Tibial artery (tissue), 4 donors: ENCODE measurements around the gene HSP90B1.

Source experiments
- DNase-seq, 2 donors: peaks; one replicate each; pipeline ENCODE4 v3.0.0-alpha.2; 2019
- H3K27ac ChIP-seq, 2 donors: fragments of 200-600 bp; sonication (generic) in 1 of 2; 1 replicate in 1 of 2; 2 replicates in 1 of 2; pipeline ENCODE4 v1.5.1; 2018 to 2019; ENCODE audit warnings: mild to moderate bottlenecking in 1 of 2
- H3K27me3 ChIP-seq, 2 donors: fragments of 200-600 bp; sonication (generic) in 1 of 2; one replicate each; pipeline versions ENCODE4 v1.5.1 to v1.6.0; 2016 to 2019
- H3K36me3 ChIP-seq, 3 donors: fragments of 200-600 bp; sonication (generic) in 2 of 3; one replicate each; pipeline ENCODE4 v1.5.1; 2016 to 2019; ENCODE audit warnings: mild to moderate bottlenecking in 2 of 3
- H3K4me1 ChIP-seq, 4 donors: fragments of 200-600 bp; sonication (generic) in 2 of 4; 1 replicate in 3 of 4; 2 replicates in 1 of 4; pipeline ENCODE4 v1.5.1; 2016 to 2019
- H3K4me3 ChIP-seq, 2 donors: fragments of 200-600 bp; sonication (generic) in 1 of 2; 1 replicate in 1 of 2; 2 replicates in 1 of 2; pipeline ENCODE4 v1.5.1; 2018 to 2019; ENCODE audit warnings: mild to moderate bottlenecking in 2 of 2
- H3K9me3 ChIP-seq, 3 donors: fragments of 200-600 bp; sonication (generic) in 1 of 3; one replicate each; pipeline ENCODE4 v1.5.1; 2016 to 2019
- intact Hi-C: fragments of 100-400 bp; cut with DNase I; formaldehyde crosslinking; loops from one replicate; pipeline ENCODE4 v1.15.0; 2023; ENCODE audit warnings: low total_unique reads
- TF ChIP-seq, protein P1 (sequence below), 2 experiments: fragments of 200-600 bp in 1 of 2; fragments of 450-650 bp in 1 of 2; IDR thresholded peaks; one replicate each; pipeline ENCODE4 v1.5.1; 2017 to 2019; ENCODE audit warnings: antibody characterized with exemption in 2 of 2, mild to moderate bottlenecking in 1 of 2, moderate library complexity in 1 of 2

HSP90B1 gene

GRCh38 chr12:103965255-103965589, 35.0 kb downstream of the HSP90B1 start:
- H3K27me3 ChIP-seq = no peaks in the 10 kb centered on the region
- DNase-seq = no peak
- peak overlapping the region; percentile 94 to 96 for H3K4me3 ChIP-seq
- H3K4me1 ChIP-seq = peaks cover 0 to 53% (median 38%) of the 10 kb centered on the region in 4 donors
- peak overlapping the region; percentile 97 to 98 for H3K27ac ChIP-seq
- H3K36me3 ChIP-seq = peaks cover 0 to 9% (median 0%) of the 10 kb centered on the region in 3 donors
- TF ChIP-seq, protein P1, sequence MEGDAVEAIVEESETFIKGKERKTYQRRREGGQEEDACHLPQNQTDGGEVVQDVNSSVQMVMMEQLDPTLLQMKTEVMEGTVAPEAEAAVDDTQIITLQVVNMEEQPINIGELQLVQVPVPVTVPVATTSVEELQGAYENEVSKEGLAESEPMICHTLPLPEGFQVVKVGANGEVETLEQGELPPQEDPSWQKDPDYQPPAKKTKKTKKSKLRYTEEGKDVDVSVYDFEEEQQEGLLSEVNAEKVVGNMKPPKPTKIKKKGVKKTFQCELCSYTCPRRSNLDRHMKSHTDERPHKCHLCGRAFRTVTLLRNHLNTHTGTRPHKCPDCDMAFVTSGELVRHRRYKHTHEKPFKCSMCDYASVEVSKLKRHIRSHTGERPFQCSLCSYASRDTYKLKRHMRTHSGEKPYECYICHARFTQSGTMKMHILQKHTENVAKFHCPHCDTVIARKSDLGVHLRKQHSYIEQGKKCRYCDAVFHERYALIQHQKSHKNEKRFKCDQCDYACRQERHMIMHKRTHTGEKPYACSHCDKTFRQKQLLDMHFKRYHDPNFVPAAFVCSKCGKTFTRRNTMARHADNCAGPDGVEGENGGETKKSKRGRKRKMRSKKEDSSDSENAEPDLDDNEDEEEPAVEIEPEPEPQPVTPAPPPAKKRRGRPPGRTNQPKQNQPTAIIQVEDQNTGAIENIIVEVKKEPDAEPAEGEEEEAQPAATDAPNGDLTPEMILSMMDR (IDR thresholded peaks at IDR 0.05) = no peak
- no peaks in the 10 kb centered on the region for H3K9me3 ChIP-seq
- intact Hi-C loops = loop anchor here (5.0 to 10.0 kb wide), 3 partner anchors 88 to 140 kb away; partner anchors contain the start of gene HCFC2

- H3K27me3 ChIP-seq = no peaks in the 10 kb centered on the region
- intact Hi-C loops = loop anchor here (5.0 to 10.0 kb wide), 3 partner anchors 89 to 139 kb away; partner anchors contain the start of gene HCFC2
- TF ChIP-seq, protein P1 (IDR thresholded peaks at IDR 0.05) = peak in 1 of 2 experiments; percentile 9
- no peaks in the 10 kb centered on the region for H3K9me3 ChIP-seq
- H3K4me1 ChIP-seq = peaks cover 0 to 56% (median 40%) of the 10 kb centered on the region in 4 donors
- peak; percentile 99 for DNase-seq
- H3K4me3 ChIP-seq = peak within 1 kb of the TSS; percentile 94 to 96
- peaks cover 0 to 9% (median 0%) of the 10 kb centered on the region in 3 donors for H3K36me3 ChIP-seq
- peak within 1 kb of the TSS; percentile 97 to 98 for H3K27ac ChIP-seq
Observed at GRCh38 chr12:103965590-103966504, 35.6 kb downstream of the HSP90B1 start, which contains the start of gene TDG. Gene TDG, plus strand, starts transcription at chr12:103965872. Its CDS starts 166 bp downstream, at chr12:103966038.

GRCh38 chr12:103966736-103967135, 36.5 kb downstream of the HSP90B1 start:
- TF ChIP-seq, protein P1 (IDR thresholded peaks at IDR 0.05) = no peak
- Histone ChIP-seq H3K4me1 (peaks cover 0 to 63% (median 40%) of the 10 kb centered on the region in 4 donors), H3K27me3 (no peaks in the 10 kb centered on the region), H3K9me3 (no peaks in the 10 kb centered on the region), H3K27ac (peak overlapping the region; percentile 97 to 98), H3K36me3 (peaks cover 0 to 9% (median 0%) of the 10 kb centered on the region in 3 donors), H3K4me3 (peak overlapping the region; percentile 94 to 96)
- DNase-seq = no peak
- intact Hi-C loops = loop anchor here (5.0 to 10.0 kb wide), 3 partner anchors 89 to 138 kb away; partner anchors contain the start of gene HCFC2

DNA sequence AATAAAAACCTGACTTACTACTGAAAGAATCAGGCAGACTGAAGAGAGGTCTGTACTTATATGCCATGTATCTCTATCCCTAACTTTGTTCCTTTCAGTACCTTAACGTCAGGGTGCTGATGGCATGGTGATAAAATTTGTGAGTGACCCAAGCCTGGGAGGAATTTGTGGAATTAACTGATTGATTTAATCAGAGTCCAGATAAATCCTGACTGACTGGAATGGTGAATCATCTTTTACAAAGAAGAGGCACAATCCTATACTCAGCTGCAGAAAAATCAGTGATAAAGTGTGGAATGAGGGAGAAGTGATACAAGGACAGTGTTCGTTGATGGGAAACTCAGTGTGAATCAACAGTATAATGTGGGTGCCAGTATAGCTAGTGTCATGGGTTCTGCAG, 39.2 kb downstream of the HSP90B1 start:
- Histone ChIP-seq H3K27ac (no peak overlapping the region), H3K4me1 (peaks cover 0 to 60% (median 34%) of the 10 kb centered on the region in 4 donors), H3K4me3 (no peak overlapping the region), H3K27me3 (no peaks in the 10 kb centered on the region), H3K9me3 (no peaks in the 10 kb centered on the region), H3K36me3 (peaks cover 0 to 16% (median 0%) of the 10 kb centered on the region in 3 donors)
- TF ChIP-seq, protein P1 (IDR thresholded peaks at IDR 0.05) = no peak
- intact Hi-C loops = loop anchor here (5.0 to 10.0 kb wide), 3 partner anchors 92 to 135 kb away; partner anchors contain the start of gene HCFC2
- DNase-seq = no peak

DNA sequence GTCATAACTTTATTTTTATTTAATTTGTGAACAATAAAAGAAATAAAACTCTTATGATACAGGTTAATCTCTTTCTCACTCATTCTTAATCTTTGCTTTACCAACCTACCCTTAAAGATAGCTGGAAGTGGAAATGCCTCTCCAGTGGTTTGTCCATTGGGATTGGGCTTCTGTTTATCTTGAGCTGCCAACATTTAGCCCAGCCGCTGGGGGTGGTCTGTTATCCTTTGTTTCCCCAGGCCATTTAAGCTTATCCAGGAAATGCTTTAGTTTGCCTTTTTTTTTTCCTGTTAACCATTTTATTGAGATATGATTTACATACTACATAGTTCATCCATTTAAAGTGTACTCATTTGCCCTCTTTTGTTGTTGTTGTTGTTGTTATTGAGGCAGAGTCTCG, 43.7 kb downstream of the HSP90B1 start:
- no peak for DNase-seq
- peaks cover 17 to 35% (median 22%) of the 10 kb centered on the region in 3 donors for H3K36me3 ChIP-seq
- intact Hi-C loops = no loop called here
- TF ChIP-seq, protein P1 (IDR thresholded peaks at IDR 0.05) = no peak
- H3K4me1 ChIP-seq = peaks cover 0 to 35% (median 10%) of the 10 kb centered on the region in 4 donors
- no peak overlapping the region for H3K27ac ChIP-seq
- H3K27me3 ChIP-seq = no peaks in the 10 kb centered on the region
- no peaks in the 10 kb centered on the region for H3K9me3 ChIP-seq
- H3K4me3 ChIP-seq = no peak overlapping the region
